NCI-H1417 treated with DMSO at 0.1 percent for 48 hours (cell line): Measurements from ENCODE around the gene CARD11.
"Not testable (repeated sequence)": the region's sequence is repeated elsewhere in the genome, so short reads cannot be mapped to it uniquely, and the experiment has no call there.

Source experiments
- DNase-seq: peaks from one replicate; lab custom pipeline; 2025; lab: John Stamatoyannopoulos, UW

Gene CARD11

GRCh38 chr7:2924866-2925840, 118.5 kb downstream of the CARD11 start:
- no peak for DNase-seq

GRCh38 chr7:2923886-2924574, 119.6 kb downstream of the CARD11 start:
- DNase-seq: no peak

GRCh38 chr7:2923291-2923781, 120.3 kb downstream of the CARD11 start:
- DNase-seq: no peak

GRCh38 chr7:2922866-2923265, 120.8 kb downstream of the CARD11 start:
- no peak for DNase-seq

GRCh38 chr7:2922348-2922691, 121.3 kb downstream of the CARD11 start:
- DNase-seq: no peak

GRCh38 chr7:2921653-2922347, 121.9 kb downstream of the CARD11 start:
- DNase-seq: no peak

GRCh38 chr7:2920956-2921652, 122.6 kb downstream of the CARD11 start:
- DNase-seq: no peak

GRCh38 chr7:2920480-2920879, 123.2 kb downstream of the CARD11 start:
- DNase-seq: not testable (repeated sequence)

GRCh38 chr7:2920041-2920440, 123.6 kb downstream of the CARD11 start:
- no peak for DNase-seq

- DNase-seq: no peak
Observed at GRCh38 chr7:2919256-2919655, 124.4 kb downstream of the CARD11 start.

- DNase-seq: no peak
Observed at GRCh38 chr7:2918406-2918805, 125.3 kb downstream of the CARD11 start.

GRCh38 chr7:2915023-2915422, 128.6 kb downstream of the CARD11 start:
- no peak for DNase-seq

GRCh38 chr7:2913760-2914387, 129.8 kb downstream of the CARD11 start:
- DNase-seq: peak; percentile 24

GRCh38 chr7:2912684-2913439, 130.8 kb downstream of the CARD11 start:
- DNase-seq: no peak

- no peak for DNase-seq
Observed at GRCh38 chr7:2911466-2911865, 132.2 kb downstream of the CARD11 start.

GRCh38 chr7:2909471-2910039, 134.1 kb downstream of the CARD11 start:
- DNase-seq: no peak

- DNase-seq: no peak
Observed at GRCh38 chr7:2909043-2909442, 134.6 kb downstream of the CARD11 start.

- DNase-seq: no peak
Observed at GRCh38 chr7:2908103-2908683, 135.5 kb downstream of the CARD11 start.

- DNase-seq: no peak
Observed at GRCh38 chr7:2906197-2906931, 137.3 kb downstream of the CARD11 start.
